ENCODE data around the gene SH3RF3.

SH3RF3 gene

GRCh38 chr2:109428841-109429566, 300.0 kb downstream of the SH3RF3 start:
- DNase-seq (ENCODE audit: low read depth in 4 of 4, low spot score in 1 of 4) = no peak

DNA sequence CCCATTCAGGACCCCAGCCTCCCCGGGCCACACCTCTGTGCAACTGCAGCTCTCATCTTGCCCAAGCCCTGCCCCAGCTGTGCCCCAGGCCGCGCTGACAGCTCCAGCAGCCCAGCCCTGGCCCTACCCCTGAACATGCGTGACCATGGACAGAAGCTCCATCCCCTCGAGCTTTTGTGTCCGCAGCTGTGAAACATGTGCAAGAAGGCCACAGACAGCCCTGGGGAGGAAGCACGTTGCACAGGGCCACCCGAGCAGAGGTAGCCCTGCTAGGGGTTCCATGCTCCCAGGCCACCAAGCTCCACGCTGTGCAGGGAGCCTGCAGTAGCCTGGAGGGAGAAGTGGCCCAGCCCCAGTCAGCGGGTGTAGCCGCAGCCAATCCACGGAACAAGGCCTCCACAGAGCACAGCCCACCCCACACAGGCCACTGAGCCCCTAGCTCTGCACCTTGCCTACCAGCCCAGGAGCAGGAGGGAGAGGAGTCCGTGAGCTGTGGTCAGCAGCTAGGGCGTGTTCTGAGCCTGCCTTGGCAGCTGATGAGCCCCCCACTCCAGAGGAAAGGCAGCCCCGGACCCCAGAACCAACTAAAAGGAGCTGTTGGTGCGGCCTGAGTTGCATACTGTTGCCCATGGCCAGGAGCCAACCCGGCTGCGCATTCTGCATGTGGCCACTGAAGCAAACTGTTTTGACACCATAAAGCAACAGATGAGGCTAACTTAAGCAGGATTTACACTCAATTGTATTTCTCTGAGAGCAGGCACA, 300.7 kb downstream of the SH3RF3 start:
- no peak for DNase-seq (ENCODE audit: low read depth in 4 of 4, low spot score in 1 of 4)

DNA sequence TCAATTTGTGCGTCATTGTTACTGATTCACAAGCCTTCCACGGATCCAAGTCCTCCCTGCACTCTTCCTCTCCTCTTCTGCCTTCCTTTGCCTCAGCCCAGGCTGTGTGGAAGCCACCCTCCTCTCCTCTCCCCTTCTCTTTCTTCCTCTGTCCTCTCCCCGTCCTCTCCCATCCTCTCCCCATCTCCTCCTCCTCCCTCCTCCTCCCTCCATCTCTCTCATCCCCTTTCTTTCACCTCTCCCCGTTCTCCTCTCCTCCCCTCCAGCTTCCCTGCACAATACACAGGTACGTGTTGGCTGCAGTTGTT, 301.3 kb downstream of the SH3RF3 start:
- DNase-seq (ENCODE audit: low read depth in 4 of 4, low spot score in 1 of 4) = no peak

- DNase-seq (ENCODE audit: low read depth in 4 of 4, low spot score in 1 of 4) = no peak
Measured at GRCh38 chr2:109432421-109432820, 303.4 kb downstream of the SH3RF3 start.

DNA sequence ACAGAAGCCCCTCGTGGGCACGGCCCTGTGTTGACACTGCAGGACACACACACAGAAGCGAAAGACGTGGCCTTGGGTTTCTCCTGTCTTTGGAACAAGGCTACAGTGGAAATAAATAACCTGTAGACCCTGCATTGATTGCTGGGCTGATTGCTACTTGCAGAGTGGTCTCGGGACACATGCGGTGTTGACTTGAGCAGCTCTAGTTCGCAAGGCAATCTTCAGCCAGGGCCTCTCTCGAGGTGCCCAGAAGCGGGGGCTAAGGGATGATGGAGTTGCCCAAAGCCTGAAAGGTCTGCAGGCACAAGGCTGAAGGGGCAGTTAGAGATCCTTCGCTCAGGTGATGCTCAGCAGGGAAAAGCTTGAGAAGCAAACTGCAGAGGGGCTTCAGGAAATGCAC, 304.5 kb downstream of the SH3RF3 start:
- DNase-seq (ENCODE audit: low read depth in 4 of 4, low spot score in 1 of 4) = no peak

GRCh38 chr2:109433926-109434325, 304.9 kb downstream of the SH3RF3 start:
- DNase-seq (ENCODE audit: low read depth in 4 of 4, low spot score in 1 of 4) = no peak

- no peak for DNase-seq (ENCODE audit: low read depth in 4 of 4, low spot score in 1 of 4)
Measured at GRCh38 chr2:109434351-109434750, 305.3 kb downstream of the SH3RF3 start.

DNA sequence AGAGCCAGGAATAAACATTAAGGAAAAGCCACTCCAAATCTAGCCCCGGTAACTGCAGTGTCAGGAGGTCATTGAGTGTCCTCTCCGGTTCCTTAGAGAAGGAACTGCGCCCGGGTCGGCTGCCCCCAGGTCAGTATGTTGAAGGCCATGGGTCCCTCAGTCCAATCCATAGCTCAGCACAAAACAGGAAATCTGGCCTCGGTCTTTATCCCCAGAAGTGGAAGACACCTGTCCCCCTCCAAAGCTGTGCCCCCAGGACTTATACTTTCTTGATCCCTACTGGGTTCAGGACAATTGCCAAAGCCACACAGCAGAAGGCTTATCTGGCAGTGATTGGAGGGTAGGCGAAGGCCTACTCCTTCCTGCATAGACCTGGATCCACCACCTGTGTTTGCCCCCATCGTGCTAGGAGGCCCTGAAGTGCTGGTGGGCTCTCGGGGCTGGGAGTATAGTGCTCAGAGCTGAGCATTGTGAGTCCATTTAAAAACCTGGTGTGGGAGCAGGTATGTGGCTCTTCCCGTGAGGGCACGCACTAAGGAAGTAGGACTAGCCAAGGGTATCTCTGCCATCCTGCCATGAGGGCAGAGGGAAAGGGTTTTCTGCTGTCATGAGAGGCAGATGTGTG, 306.2 kb downstream of the SH3RF3 start:
- DNase-seq (ENCODE audit: low read depth in 4 of 4, low spot score in 1 of 4) = no peak

DNA sequence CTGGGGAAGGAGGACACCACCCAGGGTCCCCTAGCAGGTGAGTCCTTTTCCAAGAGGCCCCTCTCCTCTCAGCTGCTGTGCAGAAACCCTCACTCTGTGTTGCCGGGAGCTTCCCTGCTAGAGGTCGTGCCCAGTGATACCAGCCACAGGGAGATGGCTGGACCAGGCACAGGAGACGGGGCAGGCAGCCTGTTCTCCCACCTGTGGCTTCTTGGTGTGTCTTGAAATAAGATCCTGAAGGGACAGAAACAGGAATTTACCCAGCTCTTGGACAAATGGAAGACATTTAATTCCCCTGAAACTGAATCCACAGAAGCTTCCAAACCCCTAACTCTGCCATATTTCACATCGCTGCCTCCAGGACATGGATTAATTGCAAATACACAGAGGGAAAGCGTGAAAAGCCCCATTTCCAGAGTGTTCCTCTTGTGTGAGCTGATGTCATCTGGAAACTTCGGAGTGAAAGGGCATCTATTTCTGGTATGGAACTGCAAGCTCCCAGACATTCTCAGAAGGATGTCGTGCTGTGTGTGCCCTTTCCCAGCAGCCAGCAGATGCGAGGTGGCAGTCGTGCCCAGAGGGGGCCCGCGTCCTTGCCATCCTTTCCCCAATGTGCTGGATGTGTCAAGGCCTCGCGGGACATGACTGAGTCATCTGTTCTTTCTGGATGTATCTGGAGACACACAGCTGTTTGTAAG, 307.0 kb downstream of the SH3RF3 start:
- DNase-seq (ENCODE audit: low read depth in 4 of 4, low spot score in 1 of 4) = no peak

DNA sequence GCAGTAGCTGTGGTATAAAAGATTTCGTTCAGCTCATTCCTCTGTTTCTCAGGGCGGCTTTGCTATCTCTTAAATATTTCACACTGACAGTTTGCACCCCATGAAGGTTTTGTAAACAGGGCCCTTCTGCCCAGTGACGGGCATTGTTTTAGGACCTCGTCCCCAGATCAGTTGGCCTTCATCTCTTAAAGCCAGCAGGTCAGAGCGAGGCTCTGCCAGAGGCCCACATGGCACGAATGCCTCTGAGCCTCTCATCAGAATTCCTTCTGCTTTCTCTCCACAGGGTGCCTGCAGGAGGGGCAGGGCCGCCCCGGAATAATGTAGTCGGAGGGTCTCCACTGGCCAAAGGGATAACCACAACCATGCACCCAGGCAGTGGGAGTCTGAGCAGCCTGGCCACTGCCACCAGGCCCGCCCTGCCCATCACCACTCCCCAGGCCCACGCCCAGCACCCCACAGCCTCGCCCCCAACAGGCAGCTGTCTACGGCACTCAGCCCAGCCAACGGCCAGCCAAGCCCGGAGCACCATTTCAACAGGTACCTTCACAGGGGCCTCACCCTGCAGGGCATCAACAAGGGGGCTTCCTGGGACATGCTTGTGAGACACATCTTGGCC, 307.7 kb downstream of the SH3RF3 start:
- DNase-seq (ENCODE audit: low read depth in 4 of 4, low spot score in 1 of 4) = no peak

DNA sequence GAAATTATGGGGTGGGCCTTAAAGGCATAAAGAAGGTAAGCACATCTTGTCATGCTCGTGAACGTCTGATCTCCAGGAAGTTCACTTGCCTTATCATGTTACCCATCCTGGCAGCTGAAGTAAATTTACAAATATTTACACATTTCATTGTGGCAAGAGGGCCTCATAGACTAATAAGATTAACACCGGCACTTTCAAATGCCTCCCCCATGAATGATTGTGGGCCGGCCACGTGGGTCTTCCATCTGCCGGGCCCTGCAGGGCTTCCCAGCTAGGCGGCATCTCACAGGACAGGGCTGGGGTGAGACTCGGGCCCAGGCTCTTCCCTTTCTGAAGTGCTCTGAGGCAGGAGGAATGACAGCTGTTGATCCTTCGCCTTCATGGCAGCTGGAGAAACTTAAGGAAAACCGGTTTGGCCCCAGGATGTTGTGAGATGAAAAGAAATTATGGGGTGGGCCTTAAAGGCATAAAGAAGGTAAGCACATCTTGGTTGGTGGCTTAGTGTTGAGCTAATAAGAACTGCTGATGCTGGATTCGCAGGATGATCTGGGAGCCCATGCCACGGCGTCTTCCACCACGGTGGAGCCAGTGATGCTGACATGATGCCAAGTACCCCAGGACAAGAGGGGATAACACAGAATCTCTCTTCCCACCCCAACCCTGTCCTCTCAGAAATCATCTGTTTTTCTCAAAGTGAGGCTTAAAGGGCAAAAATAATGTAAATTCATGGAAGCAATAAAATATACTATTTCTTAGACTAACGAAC, 308.5 kb downstream of the SH3RF3 start:
- no peak for DNase-seq (ENCODE audit: low read depth in 4 of 4, low spot score in 1 of 4)

DNA sequence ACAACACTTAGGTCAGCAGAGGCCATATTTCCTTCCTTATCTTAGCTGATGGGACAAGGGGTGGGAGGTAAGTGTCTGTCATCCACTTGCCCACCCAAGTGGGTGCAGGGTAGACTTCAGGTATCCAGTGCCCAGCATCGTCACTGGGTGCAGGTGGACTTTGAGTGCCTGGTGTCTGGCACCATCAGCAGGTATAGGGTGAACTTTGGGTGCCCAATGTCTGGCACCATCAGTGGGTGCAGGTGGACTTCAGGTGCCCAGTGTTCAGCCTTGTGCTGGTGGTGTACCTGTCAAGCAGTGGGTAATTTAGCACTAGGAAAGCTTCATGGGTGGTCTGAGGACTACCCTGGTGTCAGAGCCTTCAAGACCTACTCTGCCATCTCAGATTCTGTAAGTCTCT, 309.1 kb downstream of the SH3RF3 start:
- no peak for DNase-seq (ENCODE audit: low read depth in 4 of 4, low spot score in 1 of 4)

DNA sequence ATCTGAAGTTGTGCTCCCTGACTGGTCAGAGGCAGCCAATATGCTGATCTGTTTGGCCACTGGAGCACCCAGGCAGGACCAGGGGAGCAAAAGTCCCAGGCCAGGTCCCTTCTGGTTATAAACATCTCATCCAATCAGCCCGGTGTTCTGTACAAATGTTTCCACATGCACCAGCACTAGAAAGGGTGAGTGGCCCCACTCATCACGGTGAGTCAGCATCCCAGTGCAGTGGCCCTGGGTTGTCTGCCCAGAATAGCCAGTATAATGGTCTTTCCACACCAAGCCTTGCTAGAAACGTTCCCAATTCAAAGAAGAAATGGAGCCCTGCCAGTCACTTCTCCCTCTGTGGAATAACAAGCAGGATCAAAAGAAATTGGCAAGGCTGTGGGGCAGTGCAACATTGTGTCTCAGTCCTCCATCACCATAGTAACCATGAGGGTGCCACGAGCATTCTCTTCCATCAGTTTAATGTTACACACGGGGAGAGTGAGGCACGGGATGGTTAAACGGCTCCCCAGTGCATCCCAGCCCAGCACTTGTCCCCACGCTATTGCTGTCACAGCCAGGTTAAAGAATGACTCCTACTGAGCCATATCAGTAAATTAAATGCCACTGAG, 309.9 kb downstream of the SH3RF3 start:
- no peak for DNase-seq (ENCODE audit: low read depth in 4 of 4, low spot score in 1 of 4)

DNA sequence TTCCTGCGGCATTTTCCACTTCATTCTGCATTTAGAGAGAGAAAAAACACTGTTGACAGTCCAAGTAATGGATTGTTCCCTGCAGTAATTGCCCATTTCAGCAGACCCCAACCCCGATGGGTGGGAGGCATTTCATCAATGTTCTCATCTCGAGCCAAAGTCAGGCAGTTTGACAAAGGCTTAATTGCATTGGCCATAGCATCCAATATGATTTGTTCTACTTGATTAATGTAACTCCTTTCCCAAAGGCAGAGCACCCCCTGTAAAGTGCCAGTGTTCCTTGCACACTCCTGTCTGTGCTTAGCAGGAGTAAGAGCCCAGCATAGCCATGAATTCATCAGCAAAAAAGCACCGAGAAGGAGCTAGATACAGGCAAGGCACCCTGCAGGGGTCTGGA, 310.4 kb downstream of the SH3RF3 start:
- no peak for DNase-seq (ENCODE audit: low read depth in 4 of 4, low spot score in 1 of 4)

- DNase-seq (ENCODE audit: low read depth in 4 of 4, low spot score in 1 of 4) = no peak
Measured at GRCh38 chr2:109439986-109440385, 311.0 kb downstream of the SH3RF3 start.

DNA sequence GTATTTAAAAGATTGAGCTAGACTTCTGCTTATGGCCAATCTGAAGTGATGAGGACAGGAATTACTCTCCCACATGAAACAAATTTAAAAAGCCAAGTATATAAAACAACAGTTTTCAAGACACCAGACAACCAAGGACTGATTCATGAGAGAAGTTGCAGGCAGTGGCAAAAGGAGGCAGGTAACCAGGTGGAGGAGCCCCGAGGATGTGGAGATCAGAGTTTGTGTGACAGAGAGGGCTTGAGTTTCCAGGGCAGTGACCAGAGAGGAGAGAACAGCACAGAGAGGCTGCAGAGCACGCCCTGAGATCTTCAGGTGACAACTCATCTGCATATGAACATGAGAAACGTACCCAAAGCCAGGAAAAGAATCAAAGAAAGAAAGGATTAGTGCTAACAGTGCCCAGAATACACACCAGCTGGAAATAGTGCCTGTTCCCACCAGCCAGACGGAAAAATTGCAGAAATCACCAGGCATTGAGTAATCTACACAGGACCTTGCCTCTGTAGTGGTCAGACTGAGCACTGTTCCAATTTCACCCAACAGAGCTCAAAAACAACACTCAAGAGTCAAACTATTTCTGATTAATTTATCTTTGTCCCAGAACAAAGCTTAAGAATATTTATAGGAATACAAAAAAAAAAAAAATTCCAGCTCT, 311.6 kb downstream of the SH3RF3 start:
- no peak for DNase-seq (ENCODE audit: low read depth in 4 of 4, low spot score in 1 of 4)

GRCh38 chr2:109442715-109443319, 313.8 kb downstream of the SH3RF3 start:
- no peak for DNase-seq (ENCODE audit: low read depth in 4 of 4, low spot score in 1 of 4)

- no peak for DNase-seq (ENCODE audit: low read depth in 4 of 4, low spot score in 1 of 4)
Measured at GRCh38 chr2:109444916-109445315, 315.9 kb downstream of the SH3RF3 start.
